ENCODE results near the gene GASK1A.
"Not testable (repeated sequence)": the region's sequence is repeated elsewhere in the genome, so short reads cannot be mapped to it uniquely, and the experiment has no call there.

The GASK1A gene

GRCh38 chr3:43041517-43041916 is 62.4 kb downstream of the GASK1A start:
- H3K4me3 Mint-ChIP-seq: no peak overlapping the region
- no peaks in the 10 kb centered on the region for H3K4me1 Mint-ChIP-seq (ENCODE audit: low read depth)
- peaks cover 11% of the 10 kb centered on the region for H3K9me3 Mint-ChIP-seq
- H3K36me3 Mint-ChIP-seq (ENCODE audit: low read depth): no peaks in the 10 kb centered on the region
- H3K27ac Mint-ChIP-seq: no peak overlapping the region
- no peaks in the 10 kb centered on the region for H3K27me3 Mint-ChIP-seq (ENCODE audit: low read depth)

GRCh38 chr3:43043071-43043766 is 64.1 kb downstream of the GASK1A start:
- Mint-ChIP-seq H3K36me3 (ENCODE audit: low read depth) (no peaks in the 10 kb centered on the region), H3K4me3 (no peak overlapping the region), H3K27ac (no peak overlapping the region), H3K4me1 (ENCODE audit: low read depth) (no peaks in the 10 kb centered on the region), H3K9me3 (peaks cover 19% of the 10 kb centered on the region), H3K27me3 (ENCODE audit: low read depth) (no peaks in the 10 kb centered on the region)

GRCh38 chr3:43043793-43044192 is 64.7 kb downstream of the GASK1A start:
- H3K9me3 Mint-ChIP-seq: peaks cover 22% of the 10 kb centered on the region
- no peak overlapping the region for H3K27ac Mint-ChIP-seq
- peaks cover under 1% of the 10 kb centered on the region for H3K36me3 Mint-ChIP-seq (ENCODE audit: low read depth)
- H3K4me3 Mint-ChIP-seq: no peak overlapping the region
- no peaks in the 10 kb centered on the region for H3K27me3 Mint-ChIP-seq (ENCODE audit: low read depth)
- H3K4me1 Mint-ChIP-seq (ENCODE audit: low read depth): no peaks in the 10 kb centered on the region

- not testable (repeated sequence) for H3K36me3 Mint-ChIP-seq (ENCODE audit: low read depth); H3K27me3 Mint-ChIP-seq (ENCODE audit: low read depth); H3K4me1 Mint-ChIP-seq (ENCODE audit: low read depth); H3K27ac Mint-ChIP-seq; H3K4me3 Mint-ChIP-seq
- H3K9me3 Mint-ChIP-seq: peaks cover 22% of the 10 kb centered on the region
Observed at GRCh38 chr3:43045079-43045478, 66.0 kb downstream of the GASK1A start.

GRCh38 chr3:43046583-43046982 is 67.5 kb downstream of the GASK1A start:
- Mint-ChIP-seq H3K4me1 (ENCODE audit: low read depth) (no peaks in the 10 kb centered on the region), H3K27me3 (ENCODE audit: low read depth) (no peaks in the 10 kb centered on the region), H3K9me3 (peaks cover 33% of the 10 kb centered on the region), H3K27ac (no peak overlapping the region), H3K4me3 (no peak overlapping the region), H3K36me3 (ENCODE audit: low read depth) (peaks cover 2% of the 10 kb centered on the region)

- no peak overlapping the region for H3K27ac Mint-ChIP-seq
- H3K36me3 Mint-ChIP-seq (ENCODE audit: low read depth): peaks cover 2% of the 10 kb centered on the region
- no peak overlapping the region for H3K4me3 Mint-ChIP-seq
- no peaks in the 10 kb centered on the region for H3K27me3 Mint-ChIP-seq (ENCODE audit: low read depth)
- H3K9me3 Mint-ChIP-seq: peaks cover 42% of the 10 kb centered on the region
- H3K4me1 Mint-ChIP-seq (ENCODE audit: low read depth): no peaks in the 10 kb centered on the region
Observed at GRCh38 chr3:43048470-43048869, 69.4 kb downstream of the GASK1A start.

- Mint-ChIP-seq H3K36me3 (ENCODE audit: low read depth) (peaks cover 2% of the 10 kb centered on the region), H3K4me1 (ENCODE audit: low read depth) (no peaks in the 10 kb centered on the region), H3K27ac (no peak overlapping the region), H3K27me3 (ENCODE audit: low read depth) (no peaks in the 10 kb centered on the region), H3K9me3 (peaks cover 22% of the 10 kb centered on the region), H3K4me3 (no peak overlapping the region)
Observed at GRCh38 chr3:43053291-43053690, 74.2 kb downstream of the GASK1A start.

GRCh38 chr3:43054754-43055153 is 75.6 kb downstream of the GASK1A start:
- no peaks in the 10 kb centered on the region for H3K36me3 Mint-ChIP-seq (ENCODE audit: low read depth)
- H3K4me3 Mint-ChIP-seq: no peak overlapping the region
- H3K27me3 Mint-ChIP-seq (ENCODE audit: low read depth): no peaks in the 10 kb centered on the region
- H3K4me1 Mint-ChIP-seq (ENCODE audit: low read depth): no peaks in the 10 kb centered on the region
- peaks cover 20% of the 10 kb centered on the region for H3K9me3 Mint-ChIP-seq
- H3K27ac Mint-ChIP-seq: no peak overlapping the region

- Mint-ChIP-seq H3K9me3 (peaks cover 17% of the 10 kb centered on the region), H3K27ac (no peak overlapping the region), H3K36me3 (ENCODE audit: low read depth) (no peaks in the 10 kb centered on the region), H3K4me1 (ENCODE audit: low read depth) (no peaks in the 10 kb centered on the region), H3K27me3 (ENCODE audit: low read depth) (no peaks in the 10 kb centered on the region), H3K4me3 (no peak overlapping the region)
Observed at GRCh38 chr3:43055393-43055792, 76.3 kb downstream of the GASK1A start.

- H3K9me3 Mint-ChIP-seq: peaks cover 10% of the 10 kb centered on the region
- no peaks in the 10 kb centered on the region for H3K27me3 Mint-ChIP-seq (ENCODE audit: low read depth)
- no peak overlapping the region for H3K27ac Mint-ChIP-seq
- H3K36me3 Mint-ChIP-seq (ENCODE audit: low read depth): no peaks in the 10 kb centered on the region
- no peaks in the 10 kb centered on the region for H3K4me1 Mint-ChIP-seq (ENCODE audit: low read depth)
- no peak overlapping the region for H3K4me3 Mint-ChIP-seq
Observed at GRCh38 chr3:43055806-43056770, 77.0 kb downstream of the GASK1A start.

- H3K4me1 Mint-ChIP-seq (ENCODE audit: low read depth): no peaks in the 10 kb centered on the region
- H3K4me3 Mint-ChIP-seq: no peak overlapping the region
- H3K27me3 Mint-ChIP-seq (ENCODE audit: low read depth): no peaks in the 10 kb centered on the region
- no peaks in the 10 kb centered on the region for H3K36me3 Mint-ChIP-seq (ENCODE audit: low read depth)
- no peaks in the 10 kb centered on the region for H3K9me3 Mint-ChIP-seq
- H3K27ac Mint-ChIP-seq: no peak overlapping the region
Observed at GRCh38 chr3:43059456-43059855, 80.3 kb downstream of the GASK1A start.

GRCh38 chr3:43061101-43061895 is 82.2 kb downstream of the GASK1A start:
- H3K36me3 Mint-ChIP-seq (ENCODE audit: low read depth): no peaks in the 10 kb centered on the region
- no peak overlapping the region for H3K27ac Mint-ChIP-seq
- no peaks in the 10 kb centered on the region for H3K9me3 Mint-ChIP-seq
- H3K27me3 Mint-ChIP-seq (ENCODE audit: low read depth): no peaks in the 10 kb centered on the region
- no peaks in the 10 kb centered on the region for H3K4me1 Mint-ChIP-seq (ENCODE audit: low read depth)
- H3K4me3 Mint-ChIP-seq: no peak overlapping the region

GRCh38 chr3:43062040-43062563 is 83.0 kb downstream of the GASK1A start:
- Mint-ChIP-seq H3K27ac (no peak overlapping the region), H3K4me1 (ENCODE audit: low read depth) (no peaks in the 10 kb centered on the region), H3K9me3 (no peaks in the 10 kb centered on the region), H3K36me3 (ENCODE audit: low read depth) (no peaks in the 10 kb centered on the region), H3K4me3 (no peak overlapping the region), H3K27me3 (ENCODE audit: low read depth) (no peaks in the 10 kb centered on the region)

GRCh38 chr3:43062564-43063040 is 83.5 kb downstream of the GASK1A start:
- H3K9me3 Mint-ChIP-seq: no peaks in the 10 kb centered on the region
- no peak overlapping the region for H3K27ac Mint-ChIP-seq
- H3K4me3 Mint-ChIP-seq: no peak overlapping the region
- H3K4me1 Mint-ChIP-seq (ENCODE audit: low read depth): no peaks in the 10 kb centered on the region
- no peaks in the 10 kb centered on the region for H3K36me3 Mint-ChIP-seq (ENCODE audit: low read depth)
- H3K27me3 Mint-ChIP-seq (ENCODE audit: low read depth): no peaks in the 10 kb centered on the region

Measured in T-helper 1 cell treated with Interleukin-12 subunit alpha and Interleukin-12 subunit beta and Interleukin-4 antibody, amounts not matched to agents 30 μg/mL and 1 μg/mL, for 36 hours (primary cell).